Vagina (tissue), 2 donors: ENCODE measurements around the gene SYCE3.

Experiments
- POLR2A ChIP-seq, 2 donors: fragments of 450-650 bp; IDR thresholded peaks; one replicate each; pipeline ENCODE4 v1.6.1; 2017; ENCODE audit warnings: antibody characterized with exemption in 2 of 2, mild to moderate bottlenecking in 2 of 2, moderate library complexity in 2 of 2
- POLR2AphosphoS5 ChIP-seq, 2 donors: sonication (generic); formaldehyde crosslinking; IDR thresholded peaks; one replicate each; pipeline ENCODE4 v1.9.0; 2017; ENCODE audit warnings: antibody characterized with exemption in 2 of 2, mild to moderate bottlenecking in 2 of 2, low read depth in 1 of 2; ENCODE audit not compliant: insufficient read depth in 1 of 2
- TF ChIP-seq, protein P1 (sequence below), 3 experiments: fragments of 450-650 bp in 2 of 3; fragments of 200-600 bp in 1 of 3; sonication (generic) in 1 of 3; IDR thresholded peaks; one replicate each; pipeline ENCODE4 v1.5.1; 2017 to 2019; ENCODE audit warnings: antibody characterized with exemption in 3 of 3, mild to moderate bottlenecking in 2 of 3, moderate library complexity in 2 of 3

- TF ChIP-seq POLR2A (IDR thresholded peaks at IDR 0.05) (no peak), POLR2AphosphoS5 (IDR thresholded peaks at IDR 0.05; ENCODE audit: insufficient read depth in 1 of 2, low read depth in 1 of 2) (no peak)
- TF ChIP-seq, protein P1, sequence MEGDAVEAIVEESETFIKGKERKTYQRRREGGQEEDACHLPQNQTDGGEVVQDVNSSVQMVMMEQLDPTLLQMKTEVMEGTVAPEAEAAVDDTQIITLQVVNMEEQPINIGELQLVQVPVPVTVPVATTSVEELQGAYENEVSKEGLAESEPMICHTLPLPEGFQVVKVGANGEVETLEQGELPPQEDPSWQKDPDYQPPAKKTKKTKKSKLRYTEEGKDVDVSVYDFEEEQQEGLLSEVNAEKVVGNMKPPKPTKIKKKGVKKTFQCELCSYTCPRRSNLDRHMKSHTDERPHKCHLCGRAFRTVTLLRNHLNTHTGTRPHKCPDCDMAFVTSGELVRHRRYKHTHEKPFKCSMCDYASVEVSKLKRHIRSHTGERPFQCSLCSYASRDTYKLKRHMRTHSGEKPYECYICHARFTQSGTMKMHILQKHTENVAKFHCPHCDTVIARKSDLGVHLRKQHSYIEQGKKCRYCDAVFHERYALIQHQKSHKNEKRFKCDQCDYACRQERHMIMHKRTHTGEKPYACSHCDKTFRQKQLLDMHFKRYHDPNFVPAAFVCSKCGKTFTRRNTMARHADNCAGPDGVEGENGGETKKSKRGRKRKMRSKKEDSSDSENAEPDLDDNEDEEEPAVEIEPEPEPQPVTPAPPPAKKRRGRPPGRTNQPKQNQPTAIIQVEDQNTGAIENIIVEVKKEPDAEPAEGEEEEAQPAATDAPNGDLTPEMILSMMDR (IDR thresholded peaks at IDR 0.05): no peak
These were observed 45.0 kb downstream of the SYCE3 start for GRCh38 chr22:50517495-50518260.
